Body of pancreas (tissue), 4 donors: Measurements from ENCODE around the gene ANKRD28.

ENCODE experiments used
- POLR2A ChIP-seq, 3 donors: fragments of 450-650 bp; IDR thresholded peaks; one replicate each; pipeline ENCODE4 v1.6.1; 2016; ENCODE audit warnings: antibody characterized with exemption in 3 of 3, mild to moderate bottlenecking in 2 of 3
- TF ChIP-seq, protein P1 (sequence below), 7 experiments: fragments of 450-650 bp in 4 of 7; fragments of 200-600 bp in 3 of 7; sonication (generic) in 3 of 7; IDR thresholded peaks; one replicate each; pipeline ENCODE4 v1.5.1; 2016 to 2019; ENCODE audit warnings: antibody characterized with exemption in 7 of 7

DNA sequence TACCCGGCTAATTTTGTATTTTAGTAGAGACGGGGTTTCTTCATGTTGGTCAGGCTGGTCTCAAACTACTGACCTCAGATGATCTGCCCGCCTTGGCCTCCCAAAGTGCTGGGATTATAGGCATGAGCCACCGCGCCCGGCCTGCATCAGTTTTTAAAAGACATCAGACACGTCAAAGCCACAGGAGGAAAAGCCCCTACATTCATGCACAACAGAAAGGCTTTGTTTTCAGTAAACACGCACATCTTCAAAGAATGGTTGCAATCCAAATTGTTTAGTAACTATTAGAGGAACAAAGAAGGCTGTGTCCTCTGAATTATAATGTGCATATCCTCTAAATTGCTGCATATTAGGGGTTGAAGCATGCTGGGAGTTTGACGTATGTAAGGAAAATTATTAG, 142.9 kb downstream of the ANKRD28 start:
- TF ChIP-seq, protein P1, sequence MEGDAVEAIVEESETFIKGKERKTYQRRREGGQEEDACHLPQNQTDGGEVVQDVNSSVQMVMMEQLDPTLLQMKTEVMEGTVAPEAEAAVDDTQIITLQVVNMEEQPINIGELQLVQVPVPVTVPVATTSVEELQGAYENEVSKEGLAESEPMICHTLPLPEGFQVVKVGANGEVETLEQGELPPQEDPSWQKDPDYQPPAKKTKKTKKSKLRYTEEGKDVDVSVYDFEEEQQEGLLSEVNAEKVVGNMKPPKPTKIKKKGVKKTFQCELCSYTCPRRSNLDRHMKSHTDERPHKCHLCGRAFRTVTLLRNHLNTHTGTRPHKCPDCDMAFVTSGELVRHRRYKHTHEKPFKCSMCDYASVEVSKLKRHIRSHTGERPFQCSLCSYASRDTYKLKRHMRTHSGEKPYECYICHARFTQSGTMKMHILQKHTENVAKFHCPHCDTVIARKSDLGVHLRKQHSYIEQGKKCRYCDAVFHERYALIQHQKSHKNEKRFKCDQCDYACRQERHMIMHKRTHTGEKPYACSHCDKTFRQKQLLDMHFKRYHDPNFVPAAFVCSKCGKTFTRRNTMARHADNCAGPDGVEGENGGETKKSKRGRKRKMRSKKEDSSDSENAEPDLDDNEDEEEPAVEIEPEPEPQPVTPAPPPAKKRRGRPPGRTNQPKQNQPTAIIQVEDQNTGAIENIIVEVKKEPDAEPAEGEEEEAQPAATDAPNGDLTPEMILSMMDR (IDR thresholded peaks at IDR 0.05) = no peak
- TF ChIP-seq POLR2A (IDR thresholded peaks at IDR 0.05) = no peak
